Body of pancreas (tissue), 4 donors: ENCODE results near the gene USP32. TPM values are rescaled to one million over a fixed set of nuclear protein-coding genes. Genes with fewer than 3 reads are reported as not detected.

Experiments used
- ATAC-seq: fragments of 150-250 bp; one replicate; pipeline ENCODE4 v1.9.1; 2016
- DNase-seq, 4 donors: peaks; one replicate each; pipeline ENCODE4 v3.0.0-alpha.2; 2019
- H3K27ac ChIP-seq, 4 donors: fragments of 200-600 bp; sonication (generic); 1 replicate in 3 of 4; 2 replicates in 1 of 4; pipeline versions ENCODE4 v1.5.1 to v1.6.1; 2016 to 2019; ENCODE audit warnings: mild to moderate bottlenecking in 1 of 4, mixed read lengths in 1 of 4, moderate library complexity in 1 of 4
- H3K27me3 ChIP-seq, 2 donors: fragments of 200-600 bp; sonication (generic); one replicate each; pipeline ENCODE4 v1.6.0; 2016; ENCODE audit warnings: mild to moderate bottlenecking in 1 of 2
- H3K36me3 ChIP-seq, 2 donors: fragments of 200-600 bp; sonication (generic); replicated peaks in 1 of 2; 2 replicates each; pipeline ENCODE4 v1.5.1; 2016; ENCODE audit warnings: low read depth in 2 of 2; ENCODE audit not compliant: insufficient read depth in 1 of 2
- H3K4me1 ChIP-seq: fragments of 200-600 bp; sonication (generic); one replicate; pipeline ENCODE4 v1.6.0; 2016
- H3K4me3 ChIP-seq, 2 donors: fragments of 200-600 bp; sonication (generic); 1 replicate in 1 of 2; 2 replicates in 1 of 2; pipeline ENCODE4 v1.5.1; 2016 to 2019
- H3K9me3 ChIP-seq, 3 donors: fragments of 200-600 bp; sonication (generic); 1 replicate in 2 of 3; 2 replicates in 1 of 3; pipeline ENCODE4 v1.5.1; 2016
- POLR2A ChIP-seq, 3 donors: fragments of 450-650 bp; IDR thresholded peaks; one replicate each; pipeline ENCODE4 v1.6.1; 2016; ENCODE audit warnings: antibody characterized with exemption in 3 of 3, mild to moderate bottlenecking in 2 of 3
- WGBS, 2 donors: methylation state at CpG; one replicate each; pipeline ENCODE4 v1.1.5; 2017; 5-methylcytosine and 5-hydroxymethylcytosine counted together
- intact Hi-C: fragments of 100-400 bp; cut with DNase I; formaldehyde crosslinking; loops from one replicate; pipeline ENCODE4 v1.15.1; 2023
- total RNA-seq, 2 donors: library from RNA; depleted of rRNA; stranded (reverse); fragments of >200 nt; gene quantifications; one replicate each; pipeline ENCODE4 v1.1.0, GENCODE V29; 2016
- TF ChIP-seq, protein P1 (sequence below), 7 experiments: fragments of 450-650 bp in 4 of 7; fragments of 200-600 bp in 3 of 7; sonication (generic) in 3 of 7; IDR thresholded peaks; one replicate each; pipeline ENCODE4 v1.5.1; 2016 to 2019; ENCODE audit warnings: antibody characterized with exemption in 7 of 7

The USP32 gene
- total RNA-seq, 2 donors from 2014 or later = 15.8 to 19.7 TPM

DNA sequence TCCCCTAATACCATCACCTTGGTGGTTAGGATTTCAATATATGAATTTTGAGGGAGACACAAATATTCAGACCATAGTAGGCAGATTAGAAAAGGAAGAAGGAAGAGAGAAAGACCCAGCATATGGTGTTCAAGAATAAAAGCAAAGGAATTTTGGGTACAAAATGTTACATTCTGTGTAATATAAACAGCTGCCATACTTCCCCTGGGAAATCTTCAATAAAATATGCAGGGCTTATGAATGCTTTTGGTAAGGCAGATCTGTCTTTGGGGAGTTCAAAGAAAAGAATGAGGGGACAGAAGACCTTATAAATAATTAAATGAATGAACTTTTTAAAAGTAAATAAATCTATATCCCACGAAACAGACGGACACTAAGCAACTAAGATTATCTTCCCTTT is 91.9 kb downstream of the USP32 start:
- intact Hi-C loops = no loop called here
- no peaks in the 10 kb centered on the region for H3K9me3 ChIP-seq
- no peak for ATAC-seq
- H3K27ac ChIP-seq = no peak overlapping the region
- peaks cover 29% of the 10 kb centered on the region for H3K4me1 ChIP-seq
- WGBS, 2 donors = 71 to 82% methylated on average over 2 of the region's 2 CpGs
- H3K4me3 ChIP-seq = no peak overlapping the region
- DNase-seq = no peak
- no peaks in the 10 kb centered on the region for H3K27me3 ChIP-seq
- no peaks in the 10 kb centered on the region for H3K36me3 ChIP-seq
- TF ChIP-seq POLR2A (IDR thresholded peaks at IDR 0.05) = no peak
- TF ChIP-seq, protein P1, sequence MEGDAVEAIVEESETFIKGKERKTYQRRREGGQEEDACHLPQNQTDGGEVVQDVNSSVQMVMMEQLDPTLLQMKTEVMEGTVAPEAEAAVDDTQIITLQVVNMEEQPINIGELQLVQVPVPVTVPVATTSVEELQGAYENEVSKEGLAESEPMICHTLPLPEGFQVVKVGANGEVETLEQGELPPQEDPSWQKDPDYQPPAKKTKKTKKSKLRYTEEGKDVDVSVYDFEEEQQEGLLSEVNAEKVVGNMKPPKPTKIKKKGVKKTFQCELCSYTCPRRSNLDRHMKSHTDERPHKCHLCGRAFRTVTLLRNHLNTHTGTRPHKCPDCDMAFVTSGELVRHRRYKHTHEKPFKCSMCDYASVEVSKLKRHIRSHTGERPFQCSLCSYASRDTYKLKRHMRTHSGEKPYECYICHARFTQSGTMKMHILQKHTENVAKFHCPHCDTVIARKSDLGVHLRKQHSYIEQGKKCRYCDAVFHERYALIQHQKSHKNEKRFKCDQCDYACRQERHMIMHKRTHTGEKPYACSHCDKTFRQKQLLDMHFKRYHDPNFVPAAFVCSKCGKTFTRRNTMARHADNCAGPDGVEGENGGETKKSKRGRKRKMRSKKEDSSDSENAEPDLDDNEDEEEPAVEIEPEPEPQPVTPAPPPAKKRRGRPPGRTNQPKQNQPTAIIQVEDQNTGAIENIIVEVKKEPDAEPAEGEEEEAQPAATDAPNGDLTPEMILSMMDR (IDR thresholded peaks at IDR 0.05) = no peak

DNA sequence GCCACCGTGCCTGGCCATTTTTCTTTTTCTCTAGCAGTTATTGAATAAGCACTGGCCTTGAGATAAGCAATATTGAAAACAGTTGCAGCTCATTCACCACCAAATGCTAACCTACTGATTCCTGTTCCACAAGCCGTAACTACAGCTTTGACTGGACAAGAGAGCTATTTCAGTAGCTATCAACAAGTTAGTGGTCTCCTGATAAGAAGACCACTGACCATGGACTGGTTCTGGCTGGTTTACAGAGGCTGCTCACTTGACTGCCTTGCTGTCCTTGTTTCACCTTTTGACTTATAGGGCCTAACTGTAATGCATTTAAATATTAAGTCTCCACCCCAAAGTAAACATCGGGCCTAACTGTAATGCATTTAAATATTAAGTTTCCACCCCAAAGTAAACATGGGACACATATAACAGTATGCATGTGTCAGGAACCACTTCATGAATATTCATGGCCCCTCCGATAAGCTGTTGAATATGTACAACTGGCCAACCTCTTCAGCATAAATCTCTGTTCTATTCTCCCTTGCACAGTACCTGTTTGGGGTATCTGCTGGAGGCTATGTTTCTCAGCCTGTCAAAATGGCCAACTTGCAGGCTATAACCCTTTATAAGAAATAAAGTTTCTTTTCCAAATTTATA is 94.1 kb downstream of the USP32 start:
- Histone ChIP-seq H3K9me3 (no peaks in the 10 kb centered on the region), H3K36me3 (no peaks in the 10 kb centered on the region), H3K4me1 (peaks cover 16% of the 10 kb centered on the region), H3K4me3 (no peak overlapping the region), H3K27ac (no peak overlapping the region), H3K27me3 (no peaks in the 10 kb centered on the region)
- no peak for DNase-seq
- WGBS, 2 donors = 62 to 69% methylated on average over 4 of the region's 4 CpGs
- ATAC-seq = no peak
- TF ChIP-seq POLR2A (IDR thresholded peaks at IDR 0.05) = no peak
- TF ChIP-seq, protein P1 (IDR thresholded peaks at IDR 0.05) = no peak
- intact Hi-C loops = no loop called here

DNA sequence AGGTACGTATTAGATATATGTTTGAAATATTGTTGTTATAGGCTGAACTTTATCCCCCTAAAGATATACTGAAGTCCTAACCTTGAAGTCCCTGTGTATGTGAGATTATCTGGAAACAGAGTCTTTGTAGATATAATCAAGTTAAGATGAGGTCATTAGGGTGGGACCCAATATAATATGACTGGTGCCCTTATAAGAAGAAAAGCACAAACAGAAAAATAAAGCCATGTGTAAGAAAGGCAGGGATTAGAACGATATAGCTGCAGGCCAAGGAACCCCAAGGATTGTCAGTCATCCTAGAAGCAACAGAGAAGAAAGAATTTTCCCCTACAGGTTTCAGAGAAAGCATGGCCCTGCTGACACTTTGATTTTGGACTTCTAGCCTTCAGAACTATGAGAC is 95.8 kb downstream of the USP32 start:
- H3K4me3 ChIP-seq = no peak overlapping the region
- H3K36me3 ChIP-seq = no peaks in the 10 kb centered on the region
- no peaks in the 10 kb centered on the region for H3K9me3 ChIP-seq
- H3K27ac ChIP-seq = no peak overlapping the region
- no peaks in the 10 kb centered on the region for H3K27me3 ChIP-seq
- no peak for TF ChIP-seq POLR2A (IDR thresholded peaks at IDR 0.05)
- TF ChIP-seq, protein P1 (IDR thresholded peaks at IDR 0.05) = no peak
- ATAC-seq (no peak), DNase-seq (no peak)
- intact Hi-C loops = no loop called here
- peaks cover 8% of the 10 kb centered on the region for H3K4me1 ChIP-seq
- 79 to 82% methylated on average over 2 of the region's 2 CpGs for WGBS, 2 donors

DNA sequence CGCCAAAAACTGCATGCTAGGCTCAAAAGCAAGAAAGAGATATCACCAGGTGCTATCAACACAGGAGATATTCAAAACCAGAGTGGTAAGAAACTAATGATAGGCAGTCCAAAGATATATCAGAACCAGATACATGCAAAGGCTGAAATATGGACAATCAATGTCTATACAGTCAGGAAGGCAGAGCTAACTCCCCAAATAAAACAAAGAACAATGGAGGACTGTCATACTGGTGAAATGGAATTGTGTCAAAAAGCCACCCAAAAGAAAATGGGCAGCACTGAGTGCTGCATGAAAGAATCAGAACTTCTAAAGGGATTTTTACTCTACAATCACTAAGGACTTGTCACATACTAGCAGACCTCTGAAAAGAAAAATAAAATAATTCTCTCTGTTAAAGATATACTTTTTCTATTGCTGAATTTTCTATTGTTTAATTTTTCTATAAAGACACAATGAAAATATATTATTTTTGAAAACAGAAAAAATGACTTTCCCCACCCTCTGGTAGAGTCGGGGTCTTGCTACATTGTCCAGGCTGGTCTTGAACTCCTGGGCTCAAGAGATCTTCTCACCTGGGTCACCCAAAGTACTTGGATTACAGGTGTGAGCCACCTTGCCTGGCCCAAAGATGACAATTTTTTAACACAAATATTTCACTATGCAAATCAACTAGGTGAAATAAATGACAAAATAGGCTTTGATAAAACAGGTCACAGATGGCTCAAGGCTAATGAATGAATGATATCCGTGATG is 98.2 kb downstream of the USP32 start:
- intact Hi-C loops = no loop called here
- H3K9me3 ChIP-seq = no peaks in the 10 kb centered on the region
- TF ChIP-seq POLR2A (IDR thresholded peaks at IDR 0.05) = no peak
- H3K4me1 ChIP-seq = peaks cover 8% of the 10 kb centered on the region
- DNase-seq = no peak
- no peaks in the 10 kb centered on the region for H3K27me3 ChIP-seq
- no peak overlapping the region for H3K4me3 ChIP-seq
- no peak for ATAC-seq
- 90 to 92% methylated on average over 3 of the region's 3 CpGs for WGBS, 2 donors
- H3K36me3 ChIP-seq = no peaks in the 10 kb centered on the region
- no peak overlapping the region for H3K27ac ChIP-seq

DNA sequence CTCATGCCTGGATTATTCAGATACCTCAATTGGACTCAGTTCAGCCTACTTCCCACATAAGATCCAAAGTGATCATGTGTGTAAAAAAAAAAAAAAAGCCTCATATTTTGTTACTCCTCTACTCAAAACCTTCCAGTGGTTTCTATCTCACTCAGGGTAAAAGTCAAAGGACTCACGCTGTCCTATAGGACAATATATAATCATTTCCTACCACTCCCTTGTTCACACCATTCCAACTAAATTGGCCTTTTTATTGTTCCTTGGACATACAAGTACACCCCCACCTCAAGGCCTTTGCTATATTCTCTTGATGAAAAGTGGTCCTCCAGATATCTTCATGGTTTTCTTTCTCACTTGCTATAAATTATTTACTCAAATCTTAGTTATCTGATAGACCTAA is 99.2 kb downstream of the USP32 start:
- intact Hi-C loops = no loop called here
- Histone ChIP-seq H3K4me3 (no peak overlapping the region), H3K9me3 (no peaks in the 10 kb centered on the region), H3K27ac (no peak overlapping the region), H3K27me3 (no peaks in the 10 kb centered on the region), H3K4me1 (peaks cover 3% of the 10 kb centered on the region), H3K36me3 (no peaks in the 10 kb centered on the region)
- TF ChIP-seq, protein P1 (IDR thresholded peaks at IDR 0.05) = no peak
- no peak for TF ChIP-seq POLR2A (IDR thresholded peaks at IDR 0.05)
- no peak for ATAC-seq
- WGBS, 2 donors = 95 to 100% methylated on average over 1 of the region's 1 CpG
- DNase-seq = no peak
